NT2/D1 (cell line): ENCODE data around the gene MPRIP.

Experiments
- DNase-seq: peaks from one replicate; pipeline ENCODE4 v3.0.0-alpha.2; 2011; ENCODE audit warnings: low read depth, low spot score
- H3K27me3 ChIP-seq: 2 replicates; pipeline ENCODE4 v1.6.0; 2011; ENCODE audit warnings: mild to moderate bottlenecking; ENCODE audit not compliant: insufficient read length, insufficient read depth
- H3K36me3 ChIP-seq: 2 replicates; pipeline ENCODE4 v1.6.1; 2011; ENCODE audit warnings: mild to moderate bottlenecking, low read length, mixed read lengths; ENCODE audit not compliant: insufficient read depth, insufficient read length
- H3K4me1 ChIP-seq: 2 replicates; pipeline ENCODE4 v1.5.1; 2011; ENCODE audit not compliant: insufficient read depth, insufficient read length
- H3K4me3 ChIP-seq: 2 replicates; pipeline ENCODE4 v1.5.1; 2011; ENCODE audit warnings: low read depth; ENCODE audit not compliant: insufficient read length
- H3K9ac ChIP-seq: 2 replicates; pipeline ENCODE4 v1.6.0; 2011; ENCODE audit warnings: low read depth; ENCODE audit not compliant: insufficient read length
- H3K9me3 ChIP-seq: 2 replicates; pipeline ENCODE4 v1.5.1; 2011; ENCODE audit warnings: mild to moderate bottlenecking, low read length; ENCODE audit not compliant: insufficient read depth
- SUZ12 ChIP-seq: IDR thresholded peaks from 2 replicates; pipeline ENCODE4 v1.6.1; 2011; ENCODE audit not compliant: insufficient read length, insufficient read depth; ENCODE audit errors: extremely low read depth
- YY1 ChIP-seq: IDR thresholded peaks from 2 replicates; pipeline ENCODE4 v1.6.1; 2011; ENCODE audit not compliant: insufficient read length, insufficient read depth
- ZNF274 ChIP-seq: IDR thresholded peaks from 2 replicates; pipeline ENCODE4 v1.6.1; 2011; ENCODE audit warnings: mild to moderate bottlenecking, low read depth, low read length

MPRIP gene

GRCh38 chr17:17075125-17075781 is 33.0 kb downstream of the MPRIP start:
- Histone ChIP-seq H3K36me3 (peaks cover 60% of the 10 kb centered on the region), H3K4me3 (no peak overlapping the region), H3K9ac (no peak overlapping the region), H3K9me3 (no peaks in the 10 kb centered on the region), H3K27me3 (no peaks in the 10 kb centered on the region), H3K4me1 (no peaks in the 10 kb centered on the region)
- TF ChIP-seq ZNF274 (no peak), YY1 (no peak)
- no peak for DNase-seq

- Histone ChIP-seq H3K4me1 (no peaks in the 10 kb centered on the region), H3K9ac (no peak overlapping the region), H3K36me3 (peaks cover 62% of the 10 kb centered on the region), H3K9me3 (no peaks in the 10 kb centered on the region), H3K4me3 (no peak overlapping the region), H3K27me3 (no peaks in the 10 kb centered on the region)
- TF ChIP-seq ZNF274, result no peak
- TF ChIP-seq SUZ12, result no peak
- TF ChIP-seq YY1, result no peak
- DNase-seq, result no peak
Observed at GRCh38 chr17:17076066-17076465, 33.8 kb downstream of the MPRIP start.

GRCh38 chr17:17077101-17077500 is 34.8 kb downstream of the MPRIP start:
- H3K9me3 ChIP-seq, result no peaks in the 10 kb centered on the region
- no peak for DNase-seq
- no peaks in the 10 kb centered on the region for H3K27me3 ChIP-seq
- peaks cover 54% of the 10 kb centered on the region for H3K36me3 ChIP-seq
- TF ChIP-seq ZNF274 (no peak), YY1 (no peak), SUZ12 (no peak)
- no peak overlapping the region for H3K4me3 ChIP-seq
- H3K4me1 ChIP-seq, result no peaks in the 10 kb centered on the region
- no peak overlapping the region for H3K9ac ChIP-seq

- TF ChIP-seq SUZ12 (no peak), ZNF274 (no peak), YY1 (no peak)
- DNase-seq, result no peak
- Histone ChIP-seq H3K4me1 (no peaks in the 10 kb centered on the region), H3K9ac (no peak overlapping the region), H3K36me3 (peaks cover 52% of the 10 kb centered on the region), H3K9me3 (no peaks in the 10 kb centered on the region), H3K4me3 (no peak overlapping the region), H3K27me3 (no peaks in the 10 kb centered on the region)
Observed at GRCh38 chr17:17077861-17078732, 35.8 kb downstream of the MPRIP start.

DNA sequence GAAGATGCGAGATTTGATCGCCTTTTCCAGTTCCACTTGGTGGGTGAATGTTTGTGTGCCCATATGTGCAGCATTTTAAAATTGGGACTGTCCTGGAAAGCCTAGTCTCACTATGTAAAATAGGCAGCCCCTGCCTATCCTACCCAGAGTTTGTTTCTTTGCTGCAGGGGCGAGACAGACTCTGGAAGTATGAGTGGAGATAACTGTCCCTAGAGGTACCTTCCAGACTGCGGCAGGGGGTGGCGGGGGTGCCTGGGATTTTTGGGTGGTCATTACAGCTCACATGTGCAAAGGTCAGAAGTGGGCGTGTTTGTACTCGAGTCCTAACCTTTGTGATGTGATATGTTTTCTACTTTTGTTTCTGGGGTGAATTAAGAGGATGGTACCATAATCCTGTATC is 36.6 kb downstream of the MPRIP start:
- no peak for DNase-seq

GRCh38 chr17:17079336-17079735 is 37.1 kb downstream of the MPRIP start:
- Histone ChIP-seq H3K4me3 (no peak overlapping the region), H3K4me1 (no peaks in the 10 kb centered on the region), H3K36me3 (peaks cover 55% of the 10 kb centered on the region), H3K9ac (no peak overlapping the region), H3K9me3 (no peaks in the 10 kb centered on the region), H3K27me3 (no peaks in the 10 kb centered on the region)
- no peak for DNase-seq
- TF ChIP-seq YY1 (no peak), ZNF274 (no peak), SUZ12 (no peak)

More for the DNA sequence above, 36.6 kb downstream of the MPRIP start:
- no peaks in the 10 kb centered on the region for H3K9me3 ChIP-seq
- H3K36me3 ChIP-seq, result peaks cover 50% of the 10 kb centered on the region
- H3K9ac ChIP-seq, result no peak overlapping the region
- H3K4me1 ChIP-seq, result no peaks in the 10 kb centered on the region
- no peaks in the 10 kb centered on the region for H3K27me3 ChIP-seq
- H3K4me3 ChIP-seq, result no peak overlapping the region
- TF ChIP-seq SUZ12 (no peak), ZNF274 (no peak), YY1 (no peak)

DNA sequence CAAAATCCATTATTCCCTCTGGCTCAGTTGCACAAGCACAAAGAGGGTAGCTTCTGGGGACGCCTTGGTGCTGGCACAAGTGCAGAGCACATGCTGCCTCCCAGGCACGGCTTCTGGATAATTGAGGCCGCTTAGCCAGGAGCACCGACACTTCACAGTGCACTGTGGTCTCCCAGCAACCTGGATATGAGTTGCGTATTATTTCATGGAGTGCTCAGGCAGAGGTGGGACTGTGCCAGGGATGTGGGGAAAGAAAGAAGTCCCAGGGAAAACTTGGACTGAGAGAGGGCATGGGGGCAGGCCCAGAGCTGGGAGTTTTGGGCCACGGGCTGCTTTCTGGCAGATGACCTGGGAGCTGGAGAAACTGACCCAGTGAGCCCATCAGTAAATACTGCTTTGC is 37.5 kb downstream of the MPRIP start:
- H3K27me3 ChIP-seq, result no peaks in the 10 kb centered on the region
- no peaks in the 10 kb centered on the region for H3K9me3 ChIP-seq
- peaks cover 59% of the 10 kb centered on the region for H3K36me3 ChIP-seq
- TF ChIP-seq ZNF274 (no peak), YY1 (no peak), SUZ12 (no peak)
- no peak for DNase-seq
- no peak overlapping the region for H3K9ac ChIP-seq
- no peak overlapping the region for H3K4me3 ChIP-seq
- H3K4me1 ChIP-seq, result no peaks in the 10 kb centered on the region
